K562 (cell line): ENCODE data around the gene ARHGEF26. TPM values are rescaled to one million over a fixed set of nuclear protein-coding genes. Genes with fewer than 3 reads are reported as not detected.

Source experiments
- BCOR ChIP-seq: fragments of 450-650 bp; IDR thresholded peaks from 2 replicates; pipeline ENCODE4 v1.6.1; 2016
- CEBPB ChIP-seq: fragments of 450-650 bp; IDR thresholded peaks from 2 replicates; pipeline ENCODE4 v1.6.1; 2016; ENCODE audit warnings: missing genetic modification characterization, missing compliant biosample characterization
- RBM25 ChIP-seq: fragments of 200-400 bp; formaldehyde crosslinking; IDR thresholded peaks from 2 replicates; pipeline ENCODE4 v1.6.1; 2018; ENCODE audit warnings: low read length, low read depth, moderate library complexity; ENCODE audit not compliant: severe bottlenecking
- ZNF830 ChIP-seq: fragments of 250-450 bp; sonication (Bioruptor Pico); IDR thresholded peaks from 2 replicates; pipeline ENCODE4 v1.5.0; 2021; ENCODE audit warnings: mild to moderate bottlenecking
- polyA plus RNA-seq, 8 experiments: library from polyadenylated mRNA; depleted of rRNA in 4 of 8; stranded (reverse) in 5 of 8; unstranded in 3 of 8; fragments of >200 nt; fragmentation: Nextera tagmentation in 2 of 8; fragmentation: Illumina TruSeq in 1 of 8; extraction: Ambion mirVana in 2 of 8; extraction: Trizol in 1 of 8; gene quantifications; 2 replicates each; pipeline versions ENCODE4 v1.2.1 to v1.2.3, GENCODE V29; 2011 to 2014; ENCODE audit warnings: inconsistent platforms in 1 of 8, missing spikeins in 1 of 8
- total RNA-seq, 7 experiments: library from RNA; depleted of rRNA in 6 of 7; stranded (reverse); fragments of >200 nt in 6 of 7; fragmentation: Illumina TruSeq in 2 of 7; extraction: Trizol in 2 of 7; gene quantifications; 2 replicates each; pipeline versions ENCODE4 v1.2.1 to v1.2.3, GENCODE V29; 2011 to 2021; ENCODE audit warnings: low replicate concordance in 1 of 7
- TF ChIP-seq, protein P1 (sequence below): IDR thresholded peaks from 3 replicates; pipeline ENCODE4 v1.6.1; 2011; ENCODE audit warnings: borderline replicate concordance, mild to moderate bottlenecking, moderate library complexity; ENCODE audit not compliant: insufficient read length; ENCODE audit errors: extremely low read depth
- TF ChIP-seq, protein P2 (sequence below): fragments of 450-650 bp; formaldehyde crosslinking; IDR thresholded peaks from 2 replicates; pipeline ENCODE4 v1.4.0; 2020; ENCODE audit warnings: mild to moderate bottlenecking
- TF ChIP-seq, protein P3 (sequence below), 3 experiments: IDR thresholded peaks in 2 of 3; conservative IDR thresholded peaks in 1 of 3; 2 replicates each; pipeline ENCODE4 v1.5.1; 2011 to 2012; ENCODE audit warnings: low read length in 3 of 3, mild to moderate bottlenecking in 3 of 3, control low read depth in 2 of 3, improper control_type of control experiment in 1 of 3, inconsistent platforms in 1 of 3, low read depth in 1 of 3, mixed read lengths in 1 of 3, moderate library complexity in 1 of 3; ENCODE audit not compliant: insufficient read depth in 2 of 3

ARHGEF26 gene
- total and polyA plus RNA-seq, 9 of the 15 experiments (the other 6 are each of a cell fraction or from before 2014, with no cell fraction given) = 0.01 to 0.11 (median 0.04) TPM; not detected in 2

DNA sequence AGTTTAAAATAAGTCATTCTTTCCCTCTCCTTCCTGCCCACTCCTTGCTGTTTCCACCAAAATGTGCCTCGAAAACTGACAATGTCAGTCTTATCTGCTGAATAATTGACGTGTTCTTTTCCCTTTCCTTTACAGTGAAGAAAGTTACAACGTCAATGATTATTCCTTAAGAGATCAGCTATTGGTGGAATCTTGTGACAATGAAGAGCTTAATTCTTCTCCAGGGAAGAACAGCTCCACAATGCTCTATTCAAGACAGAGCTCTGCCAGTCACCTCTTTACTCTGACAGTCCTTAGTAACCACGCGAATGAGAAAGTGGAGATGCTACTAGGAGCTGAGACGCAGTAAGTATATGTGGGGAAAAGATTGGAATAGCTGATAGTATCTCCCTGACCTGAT is 119.0 kb downstream of the ARHGEF26 start (continued):
- TF ChIP-seq CEBPB (no peak), RBM25 (no peak), BCOR (no peak), ZNF830 (no peak)
- TF ChIP-seq, protein P1, sequence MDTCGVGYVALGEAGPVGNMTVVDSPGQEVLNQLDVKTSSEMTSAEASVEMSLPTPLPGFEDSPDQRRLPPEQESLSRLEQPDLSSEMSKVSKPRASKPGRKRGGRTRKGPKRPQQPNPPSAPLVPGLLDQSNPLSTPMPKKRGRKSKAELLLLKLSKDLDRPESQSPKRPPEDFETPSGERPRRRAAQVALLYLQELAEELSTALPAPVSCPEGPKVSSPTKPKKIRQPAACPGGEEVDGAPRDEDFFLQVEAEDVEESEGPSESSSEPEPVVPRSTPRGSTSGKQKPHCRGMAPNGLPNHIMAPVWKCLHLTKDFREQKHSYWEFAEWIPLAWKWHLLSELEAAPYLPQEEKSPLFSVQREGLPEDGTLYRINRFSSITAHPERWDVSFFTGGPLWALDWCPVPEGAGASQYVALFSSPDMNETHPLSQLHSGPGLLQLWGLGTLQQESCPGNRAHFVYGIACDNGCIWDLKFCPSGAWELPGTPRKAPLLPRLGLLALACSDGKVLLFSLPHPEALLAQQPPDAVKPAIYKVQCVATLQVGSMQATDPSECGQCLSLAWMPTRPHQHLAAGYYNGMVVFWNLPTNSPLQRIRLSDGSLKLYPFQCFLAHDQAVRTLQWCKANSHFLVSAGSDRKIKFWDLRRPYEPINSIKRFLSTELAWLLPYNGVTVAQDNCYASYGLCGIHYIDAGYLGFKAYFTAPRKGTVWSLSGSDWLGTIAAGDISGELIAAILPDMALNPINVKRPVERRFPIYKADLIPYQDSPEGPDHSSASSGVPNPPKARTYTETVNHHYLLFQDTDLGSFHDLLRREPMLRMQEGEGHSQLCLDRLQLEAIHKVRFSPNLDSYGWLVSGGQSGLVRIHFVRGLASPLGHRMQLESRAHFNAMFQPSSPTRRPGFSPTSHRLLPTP = no peak
- TF ChIP-seq, protein P2, sequence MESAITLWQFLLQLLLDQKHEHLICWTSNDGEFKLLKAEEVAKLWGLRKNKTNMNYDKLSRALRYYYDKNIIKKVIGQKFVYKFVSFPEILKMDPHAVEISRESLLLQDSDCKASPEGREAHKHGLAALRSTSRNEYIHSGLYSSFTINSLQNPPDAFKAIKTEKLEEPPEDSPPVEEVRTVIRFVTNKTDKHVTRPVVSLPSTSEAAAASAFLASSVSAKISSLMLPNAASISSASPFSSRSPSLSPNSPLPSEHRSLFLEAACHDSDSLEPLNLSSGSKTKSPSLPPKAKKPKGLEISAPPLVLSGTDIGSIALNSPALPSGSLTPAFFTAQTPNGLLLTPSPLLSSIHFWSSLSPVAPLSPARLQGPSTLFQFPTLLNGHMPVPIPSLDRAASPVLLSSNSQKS (CRISPR knock-in tag) = no peak
- TF ChIP-seq, protein P3, sequence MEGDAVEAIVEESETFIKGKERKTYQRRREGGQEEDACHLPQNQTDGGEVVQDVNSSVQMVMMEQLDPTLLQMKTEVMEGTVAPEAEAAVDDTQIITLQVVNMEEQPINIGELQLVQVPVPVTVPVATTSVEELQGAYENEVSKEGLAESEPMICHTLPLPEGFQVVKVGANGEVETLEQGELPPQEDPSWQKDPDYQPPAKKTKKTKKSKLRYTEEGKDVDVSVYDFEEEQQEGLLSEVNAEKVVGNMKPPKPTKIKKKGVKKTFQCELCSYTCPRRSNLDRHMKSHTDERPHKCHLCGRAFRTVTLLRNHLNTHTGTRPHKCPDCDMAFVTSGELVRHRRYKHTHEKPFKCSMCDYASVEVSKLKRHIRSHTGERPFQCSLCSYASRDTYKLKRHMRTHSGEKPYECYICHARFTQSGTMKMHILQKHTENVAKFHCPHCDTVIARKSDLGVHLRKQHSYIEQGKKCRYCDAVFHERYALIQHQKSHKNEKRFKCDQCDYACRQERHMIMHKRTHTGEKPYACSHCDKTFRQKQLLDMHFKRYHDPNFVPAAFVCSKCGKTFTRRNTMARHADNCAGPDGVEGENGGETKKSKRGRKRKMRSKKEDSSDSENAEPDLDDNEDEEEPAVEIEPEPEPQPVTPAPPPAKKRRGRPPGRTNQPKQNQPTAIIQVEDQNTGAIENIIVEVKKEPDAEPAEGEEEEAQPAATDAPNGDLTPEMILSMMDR (IDR thresholded peaks at IDR 0.05 in 2 of 3, conservative IDR thresholded peaks at IDR 0.05 in 1 of 3; ENCODE audit: insufficient read depth in 2 of 3, low read depth in 1 of 3, low read length in 3 of 3) = no peak
